ENCODE results near the gene TMEM39A.

TMEM39A gene

DNA sequence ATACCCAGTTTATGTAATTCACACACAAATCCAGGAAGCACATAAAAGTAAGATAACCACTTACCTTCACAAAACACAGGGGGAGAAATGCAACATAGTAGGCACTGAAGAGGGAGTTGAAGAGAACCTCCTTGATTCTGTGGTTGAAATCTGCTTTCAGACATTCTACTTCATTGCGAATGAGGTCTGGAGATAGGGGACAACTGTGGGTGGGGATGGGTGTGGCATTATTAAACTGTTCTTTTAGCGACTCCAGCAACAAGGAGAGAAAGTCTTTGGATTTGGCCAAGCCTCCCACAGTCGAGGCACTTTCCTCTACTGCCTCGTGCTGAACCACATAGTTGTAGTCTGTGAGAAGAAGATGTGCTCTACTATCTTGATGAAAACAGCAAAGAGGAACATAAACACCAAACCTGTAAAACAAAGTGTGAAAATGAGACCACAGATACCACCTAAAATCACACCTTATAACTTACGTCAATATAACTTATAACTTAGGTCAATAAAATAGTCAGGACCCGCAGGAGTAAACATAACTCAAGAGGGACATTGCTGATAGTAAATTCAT is 25.6 kb downstream of the TMEM39A start:
- Histone ChIP-seq H3K4me1 (ENCODE audit: control insufficient read depth, insufficient read depth, low read depth, low read length) (no peaks in the 10 kb centered on the region), H4K8ac (ENCODE audit: low read length) (no peak overlapping the region), H3K79me1 (replicated peaks; ENCODE audit: low read length, poor library complexity, severe bottlenecking) (peaks cover 34% of the 10 kb centered on the region), H2BK5ac (ENCODE audit: low read depth, low read length, poor library complexity, severe bottlenecking) (no peak overlapping the region), H2BK120ac (ENCODE audit: low read depth, low read length) (no peak overlapping the region), H3K4me3 (ENCODE audit: insufficient read depth in 1 of 2, low read depth in 1 of 2, low read length in 2 of 2) (no peak overlapping the region), H3K9ac (ENCODE audit: low read length) (no peak overlapping the region), H3K36me3 (ENCODE audit: control insufficient read depth in 1 of 2, insufficient read depth in 2 of 2, low read depth in 1 of 2, low read length in 2 of 2) (peaks cover 29 to 90% of the 10 kb centered on the region in 2 experiments), H3K4me2 (ENCODE audit: low read length, poor library complexity, severe bottlenecking) (no peak overlapping the region), H3K27me3 (ENCODE audit: control insufficient read depth in 1 of 2, insufficient read depth in 1 of 2, low read length in 2 of 2) (no peaks in the 10 kb centered on the region), H3K9me3 (ENCODE audit: control insufficient read depth, low read length) (no peaks in the 10 kb centered on the region), H3K14ac (ENCODE audit: low read length in 2 of 2) (no peak overlapping the region), H2AFZ (ENCODE audit: low read depth, low read length) (no peak overlapping the region), H3K23ac (ENCODE audit: low read length in 2 of 2) (no peak overlapping the region), H3K18ac (ENCODE audit: low read depth in 1 of 2, low read length in 2 of 2) (no peak overlapping the region), H2AK5ac (ENCODE audit: low read length, severe bottlenecking) (no peak overlapping the region), H3K4ac (ENCODE audit: low read depth in 1 of 2, low read length in 2 of 2) (no peak overlapping the region), H2BK12ac (ENCODE audit: low read length in 2 of 2) (no peak overlapping the region), H4K91ac (ENCODE audit: low read length) (no peak overlapping the region), H3K27ac (ENCODE audit: low read length, poor library complexity, severe bottlenecking) (no peak overlapping the region), H2BK15ac (ENCODE audit: low read depth, poor library complexity, severe bottlenecking) (no peak overlapping the region)
- no peak for DNase-seq
- 100% methylated on average over 5 of the region's 6 CpGs for WGBS

GRCh38 chr3:119436977-119437376 is 26.4 kb downstream of the TMEM39A start:
- Histone ChIP-seq H2BK15ac (ENCODE audit: low read depth, poor library complexity, severe bottlenecking) (no peak overlapping the region), H2AFZ (ENCODE audit: low read depth, low read length) (no peak overlapping the region), H3K18ac (ENCODE audit: low read depth in 1 of 2, low read length in 2 of 2) (no peak overlapping the region), H3K9ac (ENCODE audit: low read length) (no peak overlapping the region), H3K27me3 (ENCODE audit: control insufficient read depth in 1 of 2, insufficient read depth in 1 of 2, low read length in 2 of 2) (no peaks in the 10 kb centered on the region), H2BK12ac (ENCODE audit: low read length in 2 of 2) (no peak overlapping the region), H3K23ac (ENCODE audit: low read length in 2 of 2) (no peak overlapping the region), H3K14ac (ENCODE audit: low read length in 2 of 2) (no peak overlapping the region), H3K4me1 (ENCODE audit: control insufficient read depth, insufficient read depth, low read depth, low read length) (no peaks in the 10 kb centered on the region), H3K27ac (ENCODE audit: low read length, poor library complexity, severe bottlenecking) (no peak overlapping the region), H3K79me1 (replicated peaks; ENCODE audit: low read length, poor library complexity, severe bottlenecking) (peaks cover 31% of the 10 kb centered on the region), H4K91ac (ENCODE audit: low read length) (no peak overlapping the region), H2AK5ac (ENCODE audit: low read length, severe bottlenecking) (no peak overlapping the region), H3K36me3 (ENCODE audit: control insufficient read depth in 1 of 2, insufficient read depth in 2 of 2, low read depth in 1 of 2, low read length in 2 of 2) (peaks cover 25 to 90% of the 10 kb centered on the region in 2 experiments), H3K4me3 (ENCODE audit: insufficient read depth in 1 of 2, low read depth in 1 of 2, low read length in 2 of 2) (no peak overlapping the region), H2BK120ac (ENCODE audit: low read depth, low read length) (no peak overlapping the region), H3K9me3 (ENCODE audit: control insufficient read depth, low read length) (peaks cover 2% of the 10 kb centered on the region), H3K4me2 (ENCODE audit: low read length, poor library complexity, severe bottlenecking) (no peak overlapping the region), H3K4ac (ENCODE audit: low read depth in 1 of 2, low read length in 2 of 2) (no peak overlapping the region), H2BK5ac (ENCODE audit: low read depth, low read length, poor library complexity, severe bottlenecking) (no peak overlapping the region), H4K8ac (ENCODE audit: low read length) (no peak overlapping the region)
- no peak for DNase-seq
- WGBS, result 100% methylated on average over 1 of the region's 1 CpG

DNA sequence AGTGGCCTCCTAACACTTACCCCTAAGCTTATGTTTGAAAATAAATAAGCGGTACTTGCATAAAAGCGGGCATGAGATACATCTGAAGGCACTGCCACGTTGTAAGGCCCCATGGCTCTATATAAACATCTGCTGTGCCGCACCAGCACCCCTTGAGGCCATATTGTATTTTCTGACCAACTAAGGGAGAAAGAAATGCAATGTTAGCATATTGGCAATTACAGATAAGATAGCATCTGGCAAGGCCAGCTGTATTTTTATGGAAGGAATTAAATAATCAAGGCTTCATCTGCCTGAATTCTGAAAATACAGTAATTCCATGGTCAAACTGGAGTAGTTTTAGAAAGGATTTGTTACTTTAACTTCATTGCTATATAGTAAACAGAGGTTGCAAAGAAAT is 28.7 kb downstream of the TMEM39A start:
- Histone ChIP-seq H3K4me1 (ENCODE audit: control insufficient read depth, insufficient read depth, low read depth, low read length) (no peaks in the 10 kb centered on the region), H4K8ac (ENCODE audit: low read length) (no peak overlapping the region), H2AFZ (ENCODE audit: low read depth, low read length) (no peak overlapping the region), H3K9me3 (ENCODE audit: control insufficient read depth, low read length) (peaks cover 23% of the 10 kb centered on the region), H4K91ac (ENCODE audit: low read length) (no peak overlapping the region), H3K4me2 (ENCODE audit: low read length, poor library complexity, severe bottlenecking) (no peak overlapping the region), H3K9ac (ENCODE audit: low read length) (no peak overlapping the region), H3K79me1 (replicated peaks; ENCODE audit: low read length, poor library complexity, severe bottlenecking) (peaks cover 24% of the 10 kb centered on the region), H2BK5ac (ENCODE audit: low read depth, low read length, poor library complexity, severe bottlenecking) (no peak overlapping the region), H3K23ac (ENCODE audit: low read length in 2 of 2) (no peak overlapping the region), H3K4ac (ENCODE audit: low read depth in 1 of 2, low read length in 2 of 2) (no peak overlapping the region), H3K27me3 (ENCODE audit: control insufficient read depth in 1 of 2, insufficient read depth in 1 of 2, low read length in 2 of 2) (no peaks in the 10 kb centered on the region), H3K27ac (ENCODE audit: low read length, poor library complexity, severe bottlenecking) (no peak overlapping the region), H3K18ac (ENCODE audit: low read depth in 1 of 2, low read length in 2 of 2) (no peak overlapping the region), H2BK120ac (ENCODE audit: low read depth, low read length) (no peak overlapping the region), H2AK5ac (ENCODE audit: low read length, severe bottlenecking) (no peak overlapping the region), H2BK15ac (ENCODE audit: low read depth, poor library complexity, severe bottlenecking) (no peak overlapping the region), H2BK12ac (ENCODE audit: low read length in 2 of 2) (no peak overlapping the region), H3K4me3 (ENCODE audit: insufficient read depth in 1 of 2, low read depth in 1 of 2, low read length in 2 of 2) (no peak overlapping the region), H3K14ac (ENCODE audit: low read length in 2 of 2) (no peak overlapping the region), H3K36me3 (ENCODE audit: control insufficient read depth in 1 of 2, insufficient read depth in 2 of 2, low read depth in 1 of 2, low read length in 2 of 2) (peaks cover 23 to 91% of the 10 kb centered on the region in 2 experiments)
- DNase-seq, result no peak
- WGBS, result 99% methylated on average over 4 of the region's 4 CpGs

DNA sequence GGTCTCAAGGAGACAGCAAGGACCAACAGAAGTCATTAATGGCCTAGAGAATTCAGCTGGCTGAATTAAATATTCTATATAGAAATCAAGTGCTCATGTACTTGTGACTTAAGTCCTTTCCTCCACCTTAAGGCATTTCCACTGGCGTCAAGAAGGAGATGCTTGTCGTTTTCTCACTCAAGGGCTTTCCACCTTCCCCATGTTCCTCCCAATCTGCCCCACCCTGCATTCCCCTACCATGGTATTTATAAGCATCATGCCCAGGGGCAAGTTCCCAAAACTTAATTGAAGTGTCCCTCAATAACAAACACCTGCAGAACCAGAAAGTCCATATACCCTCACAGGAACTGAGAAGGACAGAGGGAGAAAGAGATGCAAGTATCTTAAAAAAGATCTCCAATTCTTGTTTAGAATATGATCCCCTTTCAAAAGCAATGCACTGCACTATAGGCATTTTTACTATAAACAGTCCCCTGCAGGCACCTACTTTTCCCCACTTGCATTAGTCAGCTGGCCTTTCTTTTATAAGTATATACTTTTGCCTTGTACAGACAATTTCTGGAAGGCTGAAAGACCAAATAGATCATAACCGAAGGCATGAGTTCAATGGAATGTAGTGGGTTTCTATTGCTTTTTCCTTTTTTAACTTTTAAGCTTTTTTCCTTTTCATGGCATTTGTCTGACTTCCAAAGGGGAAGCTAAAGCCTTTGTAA is 29.6 kb downstream of the TMEM39A start:
- Histone ChIP-seq H3K27ac (ENCODE audit: low read length, poor library complexity, severe bottlenecking) (no peak overlapping the region), H2AK5ac (ENCODE audit: low read length, severe bottlenecking) (no peak overlapping the region), H2BK12ac (ENCODE audit: low read length in 2 of 2) (no peak overlapping the region), H2BK120ac (ENCODE audit: low read depth, low read length) (no peak overlapping the region), H3K9ac (ENCODE audit: low read length) (no peak overlapping the region), H3K18ac (ENCODE audit: low read depth in 1 of 2, low read length in 2 of 2) (no peak overlapping the region), H3K36me3 (ENCODE audit: control insufficient read depth in 1 of 2, insufficient read depth in 2 of 2, low read depth in 1 of 2, low read length in 2 of 2) (peaks cover 22 to 100% of the 10 kb centered on the region in 2 experiments), H3K4me1 (ENCODE audit: control insufficient read depth, insufficient read depth, low read depth, low read length) (no peaks in the 10 kb centered on the region), H3K23ac (ENCODE audit: low read length in 2 of 2) (no peak overlapping the region), H4K8ac (ENCODE audit: low read length) (no peak overlapping the region), H3K79me1 (replicated peaks; ENCODE audit: low read length, poor library complexity, severe bottlenecking) (peaks cover 23% of the 10 kb centered on the region), H2BK5ac (ENCODE audit: low read depth, low read length, poor library complexity, severe bottlenecking) (no peak overlapping the region), H3K9me3 (ENCODE audit: control insufficient read depth, low read length) (peaks cover 32% of the 10 kb centered on the region), H2AFZ (ENCODE audit: low read depth, low read length) (no peak overlapping the region), H3K14ac (ENCODE audit: low read length in 2 of 2) (no peak overlapping the region), H2BK15ac (ENCODE audit: low read depth, poor library complexity, severe bottlenecking) (no peak overlapping the region), H3K4me3 (ENCODE audit: insufficient read depth in 1 of 2, low read depth in 1 of 2, low read length in 2 of 2) (no peak overlapping the region), H4K91ac (ENCODE audit: low read length) (no peak overlapping the region), H3K4ac (ENCODE audit: low read depth in 1 of 2, low read length in 2 of 2) (no peak overlapping the region), H3K27me3 (ENCODE audit: control insufficient read depth in 1 of 2, insufficient read depth in 1 of 2, low read length in 2 of 2) (no peaks in the 10 kb centered on the region), H3K4me2 (ENCODE audit: low read length, poor library complexity, severe bottlenecking) (no peak overlapping the region)
- no peak for DNase-seq
- WGBS, result 100% methylated on average over 2 of the region's 3 CpGs
